K562 (cell line): ENCODE results near the gene RHEB. TPM values are rescaled to one million over a fixed set of nuclear protein-coding genes. Genes with fewer than 3 reads are reported as not detected.

ENCODE experiments used
- ATAC-seq: fragments of 200-7000 bp; cut with Tn5 transposase; 3 replicates; pipeline ENCODE4 v1.9.1; 2020; ENCODE audit warnings: moderate library complexity
- BruUV-seq: library from RNA; stranded (reverse); fragments of 400-500 nt; replicated peaks from 2 replicates; lab custom pipeline; 2021; lab: Mats Ljungman, UMichigan
- CTCF ChIA-PET: fragments of 300-600 bp; formaldehyde crosslinking; extraction: SDS; loops from one replicate; lab custom pipeline; 2021; ENCODE audit warnings: low intra/inter-chr PET ratio; lab: Yijun Ruan, JAX
- POLR2A ChIA-PET: fragments of 300-600, 350-650 bp; sonication (Branson Sonifier 250); formaldehyde crosslinking; extraction: SDS; loops from one replicate; lab custom pipeline; 2021; ENCODE audit warnings: antibody characterized with exemption, inconsistent platforms; lab: Yijun Ruan, JAX
- DNase-seq, 4 experiments: peaks; one replicate each; pipeline versions ENCODE4 v3.0.0 to v3.0.0-alpha.2; 2011 to 2018; ENCODE audit warnings: low spot score in 3 of 4, mixed read lengths in 3 of 4; ENCODE audit errors: extremely low read depth in 1 of 4
- FAIRE-seq: peaks from 2 replicates; lab custom pipeline; 2011; peaks lifted over from hg19 to GRCh38; lab: Jason Lieb, UNC
- H2AFZ ChIP-seq: 2 replicates; pipeline ENCODE4 v1.6.0; 2011; ENCODE audit warnings: low read depth, low read length, control low read depth, inconsistent platforms
- H3K27ac ChIP-seq: fragments of 200-600 bp; 3 replicates; pipeline ENCODE4 v1.8.0; 2011; ENCODE audit warnings: low read depth, mild to moderate bottlenecking, control low read depth, inconsistent platforms, low read length, moderate library complexity, mixed read lengths; ENCODE audit errors: extremely low read depth
- H3K27me3 ChIP-seq, 2 experiments: fragments of 300-600 bp in 1 of 2; 2 replicates in 1 of 2; 3 replicates in 1 of 2; pipeline versions ENCODE4 v1.6.0 to v1.8.0; 2011; ENCODE audit warnings: inconsistent platforms in 2 of 2, low read length in 2 of 2, mild to moderate bottlenecking in 1 of 2, mixed read lengths in 1 of 2, moderate library complexity in 1 of 2; ENCODE audit not compliant: control insufficient read depth in 2 of 2, insufficient read depth in 2 of 2
- H3K36me3 ChIP-seq: fragments of 300-600 bp; 3 replicates; pipeline ENCODE4 v1.8.0; 2011; ENCODE audit warnings: mild to moderate bottlenecking, low read length, inconsistent platforms; ENCODE audit not compliant: control insufficient read depth, insufficient read depth
- H3K4me1 ChIP-seq, 2 experiments: fragments of 200-600 bp in 1 of 2; replicated peaks in 1 of 2; 2 replicates in 1 of 2; 3 replicates in 1 of 2; pipeline versions ENCODE4 v1.5.1 to v1.8.0; 2011; ENCODE audit warnings: inconsistent platforms in 2 of 2, low read length in 2 of 2, mild to moderate bottlenecking in 1 of 2, mixed read lengths in 1 of 2, moderate library complexity in 1 of 2; ENCODE audit not compliant: control insufficient read depth in 2 of 2, insufficient read depth in 2 of 2
- H3K4me2 ChIP-seq: 2 replicates; pipeline ENCODE4 v1.6.1; 2011; ENCODE audit warnings: low read length, control low read depth, inconsistent platforms, mixed read lengths; ENCODE audit not compliant: insufficient read depth
- H3K4me3 ChIP-seq: fragments of 200-600 bp; sonication (generic), shearing (Covaris generic); 2 replicates; pipeline ENCODE4 v1.5.1; 2016; ENCODE audit warnings: control low read depth, inconsistent platforms
- H3K79me2 ChIP-seq: fragments of 200-600 bp; 3 replicates; pipeline ENCODE4 v1.8.0; 2011; ENCODE audit warnings: low read length, inconsistent platforms; ENCODE audit not compliant: control insufficient read depth, insufficient read depth
- H3K9ac ChIP-seq, 2 experiments: 2 replicates each; pipeline versions ENCODE4 v1.6.0 to v1.6.1; 2011; ENCODE audit warnings: low read depth in 2 of 2, low read length in 2 of 2, control low read depth in 1 of 2, inconsistent platforms in 1 of 2, mild to moderate bottlenecking in 1 of 2, mixed read lengths in 1 of 2; ENCODE audit not compliant: insufficient read depth in 1 of 2
- H3K9me1 ChIP-seq: one replicate; pipeline ENCODE4 v1.6.0; 2011; ENCODE audit warnings: inconsistent platforms, mild to moderate bottlenecking, low read length, moderate library complexity; ENCODE audit not compliant: control insufficient read depth, insufficient read depth
- H3K9me3 ChIP-seq: replicated peaks from 2 replicates; pipeline ENCODE4 v1.5.1; 2011; ENCODE audit warnings: low read depth, low read length, inconsistent platforms; ENCODE audit not compliant: control insufficient read depth, insufficient read depth
- H4K20me1 ChIP-seq: replicated peaks from 2 replicates; pipeline ENCODE4 v1.6.1; 2011; ENCODE audit warnings: low read length, inconsistent platforms, mixed read lengths; ENCODE audit not compliant: control insufficient read depth, insufficient read depth
- CEBPB ChIP-seq: fragments of 450-650 bp; IDR thresholded peaks from 2 replicates; pipeline ENCODE4 v1.6.1; 2016; ENCODE audit warnings: missing genetic modification characterization, missing compliant biosample characterization
- DNMT1 ChIP-seq: fragments of 450-650 bp; IDR thresholded peaks from 2 replicates; pipeline ENCODE4 v1.6.1; 2016; ENCODE audit warnings: antibody characterized with exemption, mild to moderate bottlenecking
- HIVEP1 ChIP-seq: fragments of 250-450 bp; sonication (Bioruptor Pico); IDR thresholded peaks from 2 replicates; pipeline ENCODE4 v1.4.0; 2020; ENCODE audit warnings: mild to moderate bottlenecking
- WGBS: fragments of 100-300 bp; shearing (Covaris generic); methylation state at CpG from one replicate; pipeline ENCODE4 v1.1.6; 2016; ENCODE audit warnings: low coverage, mixed read lengths; ENCODE audit not compliant: insufficient coverage; ENCODE audit errors: missing lambda C conversion rate; 5-methylcytosine and 5-hydroxymethylcytosine counted together
- in situ Hi-C: fragments of 300-500 bp; cut with MboI; formaldehyde crosslinking; loops from 4 replicates; pipeline ENCODE4 v1.15.0; 2018; ENCODE audit warnings: inconsistent platforms, mixed read lengths
- intact Hi-C: fragments of 100-400 bp; cut with micrococcal nuclease; formaldehyde crosslinking; loops from 2 replicates; pipeline ENCODE4 v1.14.2; 2022
- polyA plus RNA-seq, 8 experiments: library from polyadenylated mRNA; depleted of rRNA in 4 of 8; stranded (reverse) in 5 of 8; unstranded in 3 of 8; fragments of >200 nt; fragmentation: Nextera tagmentation in 2 of 8; fragmentation: Illumina TruSeq in 1 of 8; extraction: Ambion mirVana in 2 of 8; extraction: Trizol in 1 of 8; gene quantifications; 2 replicates each; pipeline versions ENCODE4 v1.2.1 to v1.2.3, GENCODE V29; 2011 to 2014; ENCODE audit warnings: inconsistent platforms in 1 of 8, missing spikeins in 1 of 8
- total RNA-seq, 7 experiments: library from RNA; depleted of rRNA in 6 of 7; stranded (reverse); fragments of >200 nt in 6 of 7; fragmentation: Illumina TruSeq in 2 of 7; extraction: Trizol in 2 of 7; gene quantifications; 2 replicates each; pipeline versions ENCODE4 v1.2.1 to v1.2.3, GENCODE V29; 2011 to 2021; ENCODE audit warnings: low replicate concordance in 1 of 7
- TF ChIP-seq, protein P1 (sequence below): fragments of 200-800 bp; sonication (Bioruptor generic); IDR thresholded peaks from 2 replicates; pipeline ENCODE4 v1.6.1; 2016; ENCODE audit warnings: missing genetic modification characterization, missing compliant biosample characterization
- TF ChIP-seq, protein P2 (sequence below): fragments of 450-650 bp; IDR thresholded peaks from 2 replicates; pipeline ENCODE4 v1.6.1; 2018; ENCODE audit not compliant: partially characterized antibody

The RHEB gene
- total and polyA plus RNA-seq, 9 of the 15 experiments (the other 6 are each of a cell fraction or from before 2014, with no cell fraction given) = 28.5 to 249 (median 182) TPM

DNA sequence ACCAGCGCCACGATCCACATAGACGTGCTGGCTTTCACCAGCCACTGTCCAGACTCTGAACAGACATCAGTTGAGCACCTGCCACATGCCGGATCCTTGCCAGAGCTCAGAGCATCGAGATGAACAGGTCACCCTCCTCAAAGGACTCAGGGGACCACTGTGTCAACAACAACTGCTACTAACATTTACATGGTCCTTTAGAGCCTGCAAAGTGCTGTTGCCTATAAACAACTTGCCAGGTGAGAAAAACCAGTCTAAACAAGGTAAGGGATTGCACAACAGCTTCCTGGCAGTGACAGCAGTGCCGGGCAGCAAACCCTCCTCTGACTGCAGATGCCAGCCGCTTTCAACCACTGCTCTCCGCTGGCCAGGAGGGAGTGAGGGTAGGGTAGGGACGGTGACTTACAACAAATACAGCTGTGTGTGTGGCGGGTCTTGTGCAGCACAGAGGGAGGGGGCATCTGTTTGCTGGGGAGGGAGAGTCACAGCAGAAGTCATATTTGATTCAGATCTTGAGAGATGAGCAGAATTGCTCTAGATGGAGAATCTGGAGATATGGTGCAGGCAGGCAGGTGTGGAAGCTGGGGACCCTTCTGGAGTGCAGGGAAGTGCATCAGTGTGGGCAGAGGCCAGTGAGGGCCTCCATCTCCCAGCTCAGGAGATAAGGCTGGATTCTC is 32.8 kb upstream of the RHEB start:
- Histone ChIP-seq H3K36me3 (no peaks in the 10 kb centered on the region), H3K27me3 (peaks cover 46 to 68% of the 10 kb centered on the region in 2 experiments), H3K4me3 (no peak overlapping the region), H3K79me2 (no peaks in the 10 kb centered on the region), H3K4me1 (peaks cover 0 to 4% of the 10 kb centered on the region in 2 experiments; a peak in 1 of 5 replicates), H3K4me2 (no peak overlapping the region), H3K9me3 (no peaks in the 10 kb centered on the region), H3K9me1 (no peaks in the 10 kb centered on the region), H3K27ac (no peak overlapping the region), H3K9ac (no peak overlapping the region), H2AFZ (no peak overlapping the region), H4K20me1 (no peaks in the 10 kb centered on the region)
- DNase-seq (no peak), ATAC-seq (no peak; the same call in 2 of the 3 replicates), FAIRE-seq (no peak)
- WGBS = 0% methylated on average over 10 of the region's 10 CpGs
- POLR2A ChIA-PET = interaction anchor here (0.5 to 1.2 kb wide), 6 partner anchors 13 to 905 kb away, joined by 3 to 5 read pairs (median 3); no protein-coding TSS in a partner anchor
- BruUV-seq = no TSS peak
- TF ChIP-seq DNMT1 = no peak
- TF ChIP-seq CEBPB (tag) = peak; percentile 60
- intact Hi-C loops = no loop called here
- in situ Hi-C loops = no loop called here
- CTCF ChIA-PET = no interaction called here

DNA sequence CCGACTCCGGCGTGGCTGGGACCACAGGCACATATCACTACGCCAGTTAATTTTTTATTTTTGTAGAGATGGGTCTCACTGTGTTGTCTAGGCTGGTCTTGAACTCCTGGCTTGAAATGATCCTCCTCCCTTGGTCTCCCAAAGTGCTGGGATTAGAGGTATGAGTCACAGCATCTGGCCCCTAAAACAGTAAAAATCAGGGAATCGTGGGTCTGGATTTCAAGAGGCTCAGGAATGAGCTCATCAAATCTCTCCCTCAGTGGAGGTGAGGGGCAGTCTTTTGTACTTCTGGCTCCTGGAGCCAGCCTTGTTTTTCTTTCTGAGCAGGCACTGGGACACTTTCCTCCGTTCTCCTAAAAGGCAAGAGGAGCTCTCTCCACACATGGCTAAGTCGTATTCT is 32.1 kb upstream of the RHEB start:
- POLR2A ChIA-PET = interaction anchor here (0.5 to 1.0 kb wide), 2 partner anchors 18 to 906 kb away, joined by 3 read pairs; no protein-coding TSS in a partner anchor
- Histone ChIP-seq H3K27me3 (peaks cover 44 to 64% of the 10 kb centered on the region in 2 experiments), H2AFZ (no peak overlapping the region), H3K79me2 (no peaks in the 10 kb centered on the region), H3K4me2 (no peak overlapping the region), H4K20me1 (no peaks in the 10 kb centered on the region), H3K36me3 (no peaks in the 10 kb centered on the region), H3K9me1 (no peaks in the 10 kb centered on the region), H3K9ac (no peak overlapping the region), H3K27ac (no peak overlapping the region), H3K4me3 (no peak overlapping the region), H3K4me1 (peaks cover 0 to 4% of the 10 kb centered on the region in 2 experiments; a peak in 1 of 5 replicates), H3K9me3 (no peaks in the 10 kb centered on the region)
- no peak for DNase-seq
- no peak for ATAC-seq
- no TSS peak for BruUV-seq
- in situ Hi-C loops = no loop called here
- CTCF ChIA-PET = no interaction called here
- 11% methylated on average over 7 of the region's 7 CpGs for whole genome bisulfite sequencing
- no peak for FAIRE-seq
- intact Hi-C loops = no loop called here
- TF ChIP-seq, protein P1, sequence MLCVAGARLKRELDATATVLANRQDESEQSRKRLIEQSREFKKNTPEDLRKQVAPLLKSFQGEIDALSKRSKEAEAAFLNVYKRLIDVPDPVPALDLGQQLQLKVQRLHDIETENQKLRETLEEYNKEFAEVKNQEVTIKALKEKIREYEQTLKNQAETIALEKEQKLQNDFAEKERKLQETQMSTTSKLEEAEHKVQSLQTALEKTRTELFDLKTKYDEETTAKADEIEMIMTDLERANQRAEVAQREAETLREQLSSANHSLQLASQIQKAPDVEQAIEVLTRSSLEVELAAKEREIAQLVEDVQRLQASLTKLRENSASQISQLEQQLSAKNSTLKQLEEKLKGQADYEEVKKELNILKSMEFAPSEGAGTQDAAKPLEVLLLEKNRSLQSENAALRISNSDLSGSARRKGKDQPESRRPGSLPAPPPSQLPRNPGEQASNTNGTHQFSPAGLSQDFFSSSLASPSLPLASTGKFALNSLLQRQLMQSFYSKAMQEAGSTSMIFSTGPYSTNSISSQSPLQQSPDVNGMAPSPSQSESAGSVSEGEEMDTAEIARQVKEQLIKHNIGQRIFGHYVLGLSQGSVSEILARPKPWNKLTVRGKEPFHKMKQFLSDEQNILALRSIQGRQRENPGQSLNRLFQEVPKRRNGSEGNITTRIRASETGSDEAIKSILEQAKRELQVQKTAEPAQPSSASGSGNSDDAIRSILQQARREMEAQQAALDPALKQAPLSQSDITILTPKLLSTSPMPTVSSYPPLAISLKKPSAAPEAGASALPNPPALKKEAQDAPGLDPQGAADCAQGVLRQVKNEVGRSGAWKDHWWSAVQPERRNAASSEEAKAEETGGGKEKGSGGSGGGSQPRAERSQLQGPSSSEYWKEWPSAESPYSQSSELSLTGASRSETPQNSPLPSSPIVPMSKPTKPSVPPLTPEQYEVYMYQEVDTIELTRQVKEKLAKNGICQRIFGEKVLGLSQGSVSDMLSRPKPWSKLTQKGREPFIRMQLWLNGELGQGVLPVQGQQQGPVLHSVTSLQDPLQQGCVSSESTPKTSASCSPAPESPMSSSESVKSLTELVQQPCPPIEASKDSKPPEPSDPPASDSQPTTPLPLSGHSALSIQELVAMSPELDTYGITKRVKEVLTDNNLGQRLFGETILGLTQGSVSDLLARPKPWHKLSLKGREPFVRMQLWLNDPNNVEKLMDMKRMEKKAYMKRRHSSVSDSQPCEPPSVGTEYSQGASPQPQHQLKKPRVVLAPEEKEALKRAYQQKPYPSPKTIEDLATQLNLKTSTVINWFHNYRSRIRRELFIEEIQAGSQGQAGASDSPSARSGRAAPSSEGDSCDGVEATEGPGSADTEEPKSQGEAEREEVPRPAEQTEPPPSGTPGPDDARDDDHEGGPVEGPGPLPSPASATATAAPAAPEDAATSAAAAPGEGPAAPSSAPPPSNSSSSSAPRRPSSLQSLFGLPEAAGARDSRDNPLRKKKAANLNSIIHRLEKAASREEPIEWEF = no peak
- no peak for TF ChIP-seq HIVEP1 (CRISPR knock-in tag)
- TF ChIP-seq, protein P2, sequence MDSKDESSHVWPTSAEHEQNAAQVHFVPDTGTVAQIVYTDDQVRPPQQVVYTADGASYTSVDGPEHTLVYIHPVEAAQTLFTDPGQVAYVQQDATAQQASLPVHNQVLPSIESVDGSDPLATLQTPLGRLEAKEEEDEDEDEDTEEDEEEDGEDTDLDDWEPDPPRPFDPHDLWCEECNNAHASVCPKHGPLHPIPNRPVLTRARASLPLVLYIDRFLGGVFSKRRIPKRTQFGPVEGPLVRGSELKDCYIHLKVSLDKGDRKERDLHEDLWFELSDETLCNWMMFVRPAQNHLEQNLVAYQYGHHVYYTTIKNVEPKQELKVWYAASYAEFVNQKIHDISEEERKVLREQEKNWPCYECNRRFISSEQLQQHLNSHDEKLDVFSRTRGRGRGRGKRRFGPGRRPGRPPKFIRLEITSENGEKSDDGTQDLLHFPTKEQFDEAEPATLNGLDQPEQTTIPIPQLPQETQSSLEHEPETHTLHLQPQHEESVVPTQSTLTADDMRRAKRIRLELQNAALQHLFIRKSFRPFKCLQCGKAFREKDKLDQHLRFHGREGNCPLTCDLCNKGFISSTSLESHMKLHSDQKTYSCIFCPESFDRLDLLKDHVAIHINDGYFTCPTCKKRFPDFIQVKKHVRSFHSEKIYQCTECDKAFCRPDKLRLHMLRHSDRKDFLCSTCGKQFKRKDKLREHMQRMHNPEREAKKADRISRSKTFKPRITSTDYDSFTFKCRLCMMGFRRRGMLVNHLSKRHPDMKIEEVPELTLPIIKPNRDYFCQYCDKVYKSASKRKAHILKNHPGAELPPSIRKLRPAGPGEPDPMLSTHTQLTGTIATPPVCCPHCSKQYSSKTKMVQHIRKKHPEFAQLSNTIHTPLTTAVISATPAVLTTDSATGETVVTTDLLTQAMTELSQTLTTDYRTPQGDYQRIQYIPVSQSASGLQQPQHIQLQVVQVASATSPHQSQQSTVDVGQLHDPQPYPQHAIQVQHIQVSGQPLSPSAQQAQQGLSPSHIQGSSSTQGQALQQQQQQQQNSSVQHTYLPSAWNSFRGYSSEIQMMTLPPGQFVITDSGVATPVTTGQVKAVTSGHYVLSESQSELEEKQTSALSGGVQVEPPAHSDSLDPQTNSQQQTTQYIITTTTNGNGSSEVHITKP = no peak
